ENCODE results near the gene ATP10A.

ATP10A gene

DNA sequence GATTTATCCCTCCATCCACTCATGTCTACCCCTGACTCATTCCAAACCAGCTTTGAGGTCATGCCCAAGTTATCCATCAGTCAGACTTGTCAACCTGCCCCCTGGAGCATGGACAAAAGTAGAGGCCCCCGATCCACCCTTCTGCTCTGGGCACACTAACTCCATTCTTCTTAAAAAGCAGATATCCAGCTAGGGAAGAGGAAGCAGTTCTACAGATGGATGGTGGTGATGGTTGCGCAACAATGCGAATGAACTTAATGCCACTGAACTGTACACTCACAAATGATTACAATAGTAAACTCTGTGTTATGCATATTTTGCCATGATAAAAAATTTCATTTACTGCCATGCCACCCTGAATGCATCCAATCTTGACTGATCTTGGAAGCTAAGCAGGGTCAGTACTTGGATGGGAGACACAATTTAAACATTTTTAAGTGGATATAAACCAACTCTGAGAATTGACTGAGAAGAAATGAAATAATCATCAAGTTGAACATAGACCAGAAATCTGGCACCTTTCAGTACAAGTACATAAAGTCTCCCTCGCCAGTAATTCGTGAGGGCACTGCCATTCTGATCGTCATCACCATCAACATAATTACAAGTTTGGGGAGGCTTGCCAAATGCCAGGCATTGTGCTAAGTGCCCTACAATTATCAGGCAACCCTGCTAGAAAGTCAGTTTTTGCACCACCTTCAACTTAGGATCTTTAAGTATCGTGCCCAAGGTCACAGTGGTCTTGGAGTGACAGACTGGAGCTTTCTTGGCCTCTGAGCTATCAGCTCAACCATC, 124.8 kb downstream of the ATP10A start:
- no peak for DNase-seq (ENCODE audit: low spot score)

DNA sequence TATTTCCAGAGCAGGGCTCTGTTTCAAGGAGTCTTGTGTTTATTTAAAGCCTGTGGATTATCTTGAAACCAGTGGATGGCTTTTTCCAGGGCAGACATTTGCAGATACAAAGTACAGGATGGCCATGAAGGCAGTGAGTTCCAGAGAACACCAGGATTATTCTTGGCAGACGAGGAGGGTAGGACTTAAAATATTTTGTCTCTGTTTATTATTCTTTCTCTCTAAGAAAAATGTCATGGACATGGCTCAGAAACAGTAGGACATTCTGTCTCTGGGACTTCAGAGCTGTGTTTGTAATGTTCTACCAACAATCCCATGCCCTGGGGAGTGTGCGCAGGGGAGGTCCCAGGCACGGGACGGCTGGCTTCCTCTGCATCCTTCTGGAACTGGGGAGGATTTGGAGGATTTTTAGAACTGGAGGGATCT, 125.9 kb downstream of the ATP10A start:
- no peak for DNase-seq (ENCODE audit: low spot score)

DNA sequence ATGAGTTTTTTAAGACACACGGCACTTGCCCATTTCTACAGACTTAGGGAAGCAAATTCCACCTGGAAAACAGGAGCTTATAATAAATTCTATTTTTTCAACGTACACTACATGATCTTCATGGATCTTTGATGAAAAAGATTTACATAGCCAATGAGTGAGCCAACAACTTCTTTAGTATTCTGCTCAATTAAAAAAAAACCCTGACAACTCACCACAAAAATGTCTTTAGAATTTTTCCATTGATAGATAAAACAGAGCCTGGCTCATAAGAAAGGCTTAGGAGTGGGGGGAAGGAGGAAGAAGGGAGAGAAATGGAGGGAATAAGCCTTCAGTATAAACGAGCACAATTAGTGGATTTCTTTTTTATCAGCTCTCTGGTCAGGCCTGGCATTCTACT, 126.7 kb downstream of the ATP10A start:
- no peak for DNase-seq (ENCODE audit: low spot score)

DNA sequence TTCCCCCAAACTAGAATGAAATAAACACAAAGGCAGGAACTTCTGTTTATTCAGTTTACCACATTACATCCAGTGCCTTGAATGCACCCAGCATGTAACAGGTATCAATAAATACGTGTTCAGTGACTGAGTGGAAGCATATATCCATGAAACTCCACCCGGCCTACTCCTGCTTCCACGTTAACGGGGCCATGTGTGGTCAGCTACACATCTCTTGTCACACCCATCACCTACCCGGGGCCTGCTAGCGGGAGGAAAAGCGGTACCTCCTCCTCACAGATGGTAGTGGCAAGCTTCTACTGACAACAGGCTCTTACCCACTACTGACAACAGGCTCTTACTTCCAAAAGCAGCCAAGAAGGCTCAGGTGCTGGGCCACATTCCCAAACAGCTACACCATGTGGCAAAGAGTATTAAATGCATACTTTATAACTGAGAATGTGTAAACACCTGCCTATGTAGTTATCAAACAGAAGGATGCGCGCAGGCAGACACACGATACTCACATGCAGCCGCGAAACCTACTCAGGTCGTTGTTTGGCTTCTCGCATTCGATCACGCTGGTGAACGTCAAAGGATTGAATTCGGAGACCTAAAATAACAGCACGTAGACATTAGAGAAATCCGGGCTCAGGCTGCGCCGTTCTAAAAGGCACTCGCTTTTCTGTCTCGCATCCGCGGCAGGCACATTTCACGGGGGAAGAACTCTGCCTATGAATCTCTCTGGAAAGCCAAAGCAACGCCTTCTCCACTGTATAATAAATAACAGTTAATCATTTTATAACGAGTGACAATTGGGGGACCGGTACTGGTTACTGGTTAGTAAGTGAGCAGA, 127.4 kb downstream of the ATP10A start:
- DNase-seq (ENCODE audit: low spot score): no peak

DNA sequence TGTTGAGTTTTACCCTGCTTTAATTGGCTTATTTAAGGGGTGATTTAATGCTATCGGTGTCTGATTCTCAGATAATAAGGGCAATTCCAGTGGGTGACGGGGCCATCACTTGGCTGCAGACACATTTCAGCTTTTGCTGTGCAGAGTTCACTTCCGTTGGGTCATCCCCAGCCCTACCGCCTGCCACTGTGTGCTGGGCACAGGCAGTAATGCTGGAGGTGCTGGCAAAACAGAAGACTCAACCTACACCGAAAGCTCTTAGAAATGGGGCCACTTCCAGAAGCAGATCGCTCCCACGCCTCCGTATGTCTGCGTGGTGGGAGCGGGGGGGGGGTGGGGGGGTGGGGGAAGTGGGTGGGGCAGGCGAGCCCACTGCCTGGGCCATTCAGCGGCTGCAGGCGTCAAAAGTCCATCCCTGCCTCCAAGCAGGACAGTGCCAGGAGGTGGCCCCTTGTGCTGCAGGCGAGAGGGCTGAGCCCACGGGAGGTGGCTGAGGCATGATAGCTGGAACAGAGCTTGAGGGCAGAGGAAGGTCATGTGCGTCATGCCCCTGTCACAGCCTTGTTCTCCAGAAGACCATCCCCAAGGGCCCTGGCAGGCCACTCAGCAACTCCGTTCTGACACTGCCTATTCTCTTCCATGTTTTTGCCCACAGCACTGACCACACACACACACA, 128.3 kb downstream of the ATP10A start:
- no peak for DNase-seq (ENCODE audit: low spot score)

DNA sequence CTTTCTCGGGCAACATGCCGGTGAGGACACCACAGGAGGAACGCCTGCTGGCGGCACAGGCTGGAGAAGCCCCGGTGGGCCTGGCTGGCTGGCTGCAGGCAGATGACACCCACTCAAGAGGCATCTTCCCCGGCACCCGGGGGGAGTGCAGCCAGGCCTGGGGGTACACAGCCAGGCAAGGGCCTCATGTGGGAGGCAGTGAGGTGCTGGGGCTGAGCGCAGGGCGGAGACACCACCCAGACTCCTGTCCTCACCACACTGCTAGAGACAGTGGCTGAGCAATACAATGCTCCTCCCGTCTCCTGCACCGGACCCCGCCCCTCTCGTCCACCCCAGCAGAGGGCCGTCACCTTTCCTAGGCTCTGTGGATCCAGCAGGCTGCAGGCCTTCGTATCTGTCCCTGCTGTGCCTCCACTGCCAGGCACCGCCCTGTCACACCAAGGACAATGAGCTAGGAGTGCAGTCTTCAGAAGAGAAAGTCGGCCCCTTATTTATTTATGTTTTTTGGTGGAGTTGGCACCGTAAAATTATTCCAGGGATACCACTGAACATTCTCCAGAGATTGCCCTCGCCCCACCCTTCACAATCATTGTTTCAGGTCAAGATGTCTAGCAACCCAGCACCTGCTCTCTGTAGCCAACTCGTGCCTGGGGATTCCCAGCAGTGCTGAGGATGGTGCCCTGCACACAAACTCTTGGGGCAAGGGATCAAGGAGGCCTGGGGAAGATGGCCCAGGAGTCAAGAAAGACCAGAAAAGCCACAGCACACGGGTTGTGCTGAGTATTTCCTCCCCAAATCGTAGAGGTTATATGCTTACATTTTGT, 129.1 kb downstream of the ATP10A start:
- no peak for DNase-seq (ENCODE audit: low spot score)

DNA sequence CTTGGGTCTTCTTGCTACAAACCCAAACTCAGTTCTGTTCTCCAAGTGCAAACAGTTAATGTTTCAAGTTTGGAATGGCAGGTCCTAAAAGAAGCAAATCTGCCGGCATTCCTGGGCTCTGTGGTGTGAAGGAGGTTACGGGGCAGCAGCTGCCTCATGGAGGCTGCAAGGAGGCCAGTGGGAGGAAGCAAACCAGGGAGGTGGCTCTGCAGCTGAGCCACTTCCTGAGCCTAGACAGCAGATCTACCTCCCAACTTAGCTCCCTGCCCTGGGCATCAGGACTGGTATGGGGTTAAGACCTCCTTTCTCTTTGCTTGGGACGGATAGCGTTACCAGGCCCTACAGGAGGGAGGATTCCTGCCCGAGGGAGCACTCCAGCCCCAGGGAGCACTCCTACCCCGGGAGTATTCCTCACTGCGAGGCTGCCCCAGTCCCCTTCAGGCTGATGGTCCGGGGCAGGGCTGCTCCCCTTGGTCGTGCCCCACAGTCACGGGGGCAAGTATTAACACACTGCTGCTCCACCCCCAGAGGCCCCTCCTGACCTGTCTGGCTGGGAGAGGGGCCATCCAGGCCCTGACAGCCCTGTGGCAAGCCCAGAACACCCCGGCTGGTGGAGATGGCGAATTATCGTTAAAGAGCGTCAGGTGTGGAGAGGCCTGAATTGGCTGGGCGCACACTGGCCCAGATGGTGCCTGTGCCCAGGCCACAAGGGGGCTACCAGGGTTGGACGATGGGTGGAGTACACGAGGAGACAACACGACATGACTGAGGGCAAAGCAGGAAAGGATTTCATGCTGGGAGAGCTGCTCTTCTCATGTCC, 129.9 kb downstream of the ATP10A start:
- DNase-seq (ENCODE audit: low spot score): no peak

DNA sequence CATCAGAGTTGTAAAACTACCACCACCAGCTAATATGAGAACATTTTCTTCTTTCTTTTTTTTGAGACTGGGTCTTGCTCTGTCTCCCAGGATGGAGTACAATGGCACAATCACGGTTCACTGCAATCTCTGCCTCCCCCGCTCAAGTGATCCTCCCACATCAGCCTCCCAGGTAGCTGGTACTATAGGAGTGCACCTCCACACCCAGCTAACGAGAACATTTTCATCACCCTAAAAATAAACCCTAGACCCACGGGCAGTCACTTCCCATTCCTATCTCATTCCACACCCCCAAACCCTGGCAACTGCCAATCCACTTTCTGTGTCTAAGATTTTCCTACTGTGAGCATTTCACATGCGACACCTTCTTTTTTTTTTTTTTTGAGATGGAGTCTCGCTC, 130.9 kb downstream of the ATP10A start:
- no peak for DNase-seq (ENCODE audit: low spot score)

DNA sequence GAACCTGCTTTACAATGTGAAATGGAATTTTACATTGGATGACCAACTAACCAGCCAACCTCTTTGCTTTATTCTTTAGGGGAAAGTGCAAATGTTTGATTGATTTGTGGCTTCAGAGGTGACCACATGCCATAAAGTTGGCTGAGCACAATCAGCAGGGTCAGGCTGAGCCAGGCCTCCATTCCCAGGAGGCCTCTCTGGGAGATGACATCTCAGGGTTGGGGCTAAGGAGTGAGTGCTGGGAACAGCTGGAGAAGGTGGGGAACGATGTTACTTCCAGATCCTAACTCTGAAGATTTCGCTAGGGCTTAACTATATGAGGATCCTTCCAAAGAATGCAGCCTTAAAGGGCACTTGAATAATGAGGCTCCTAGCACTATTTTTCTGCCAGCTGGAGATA, 131.7 kb downstream of the ATP10A start:
- no peak for DNase-seq (ENCODE audit: low spot score)

DNA sequence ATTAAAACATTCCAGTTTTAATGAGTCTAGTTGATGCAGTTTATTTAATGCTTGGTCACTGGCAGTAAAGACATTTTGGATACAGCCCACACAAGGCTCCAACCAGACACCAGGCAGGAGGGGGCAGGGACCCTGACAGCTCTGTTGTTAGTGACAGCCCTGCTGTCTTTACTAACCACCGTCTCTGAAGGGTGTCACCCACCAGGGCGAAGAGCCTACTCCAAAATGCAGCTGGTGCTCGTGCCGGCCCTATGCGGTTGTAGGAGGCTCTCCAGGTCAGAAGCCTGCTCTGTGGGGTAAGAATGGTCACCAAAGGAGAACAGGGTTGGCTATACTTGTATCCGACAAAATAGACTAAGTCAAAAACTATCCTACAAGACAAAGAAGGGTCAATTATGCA, 132.2 kb downstream of the ATP10A start:
- DNase-seq (ENCODE audit: low spot score): no peak

DNA sequence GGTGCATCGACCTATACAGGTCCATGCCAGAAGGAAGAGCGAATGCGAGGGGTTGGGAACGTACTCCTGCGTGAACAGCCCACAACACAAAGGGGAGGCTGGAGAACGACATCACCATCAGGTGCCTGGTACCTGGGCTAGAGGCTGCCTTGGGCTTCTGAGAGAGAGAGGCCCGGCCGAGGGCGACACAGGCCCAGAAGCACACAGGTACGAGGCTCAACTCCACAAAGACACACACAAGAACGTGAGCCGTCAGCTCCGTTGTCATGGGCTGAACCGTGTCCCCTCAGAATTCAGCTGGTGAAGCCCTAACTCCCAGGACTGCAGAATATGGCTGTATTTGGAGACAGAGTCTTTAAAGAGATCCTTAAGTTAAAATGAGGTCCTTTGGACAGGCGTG, 134.3 kb downstream of the ATP10A start:
- no peak for DNase-seq (ENCODE audit: low spot score)

DNA sequence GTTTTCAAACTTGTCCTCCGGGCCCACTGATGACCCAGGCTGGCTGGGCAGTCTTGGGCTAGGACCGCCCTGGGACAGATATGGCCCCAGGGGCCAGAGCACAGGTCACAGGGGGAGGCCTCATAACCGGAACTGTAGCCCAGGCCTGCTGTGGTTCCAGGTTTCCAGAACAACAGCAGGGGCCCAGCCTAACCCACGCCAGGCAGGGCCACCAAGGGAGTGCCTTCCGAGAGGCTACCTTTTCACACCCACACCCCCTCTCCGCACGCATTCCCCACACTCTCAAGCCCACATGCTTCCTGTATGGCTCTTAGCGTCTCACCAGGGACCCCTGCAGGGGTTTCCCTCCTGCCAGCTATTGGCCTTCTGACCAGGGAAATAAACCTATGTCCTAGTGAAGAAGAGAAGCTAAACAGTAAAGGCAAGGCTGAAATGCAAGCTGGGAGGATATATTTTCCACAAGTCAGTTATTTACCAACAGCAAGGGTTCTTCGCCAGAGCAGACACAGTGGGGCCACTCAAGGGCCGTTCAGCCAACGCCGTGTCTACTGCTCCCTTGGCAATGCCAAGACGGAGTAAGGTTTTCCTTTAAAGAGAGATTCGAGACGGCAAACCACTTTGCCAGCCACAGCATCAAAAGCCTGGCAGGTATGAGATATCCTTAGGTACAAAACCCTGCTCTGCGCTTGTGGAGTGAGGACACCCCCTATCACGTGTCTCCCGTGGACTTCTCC, 135.1 kb downstream of the ATP10A start:
- no peak for DNase-seq (ENCODE audit: low spot score)

DNA sequence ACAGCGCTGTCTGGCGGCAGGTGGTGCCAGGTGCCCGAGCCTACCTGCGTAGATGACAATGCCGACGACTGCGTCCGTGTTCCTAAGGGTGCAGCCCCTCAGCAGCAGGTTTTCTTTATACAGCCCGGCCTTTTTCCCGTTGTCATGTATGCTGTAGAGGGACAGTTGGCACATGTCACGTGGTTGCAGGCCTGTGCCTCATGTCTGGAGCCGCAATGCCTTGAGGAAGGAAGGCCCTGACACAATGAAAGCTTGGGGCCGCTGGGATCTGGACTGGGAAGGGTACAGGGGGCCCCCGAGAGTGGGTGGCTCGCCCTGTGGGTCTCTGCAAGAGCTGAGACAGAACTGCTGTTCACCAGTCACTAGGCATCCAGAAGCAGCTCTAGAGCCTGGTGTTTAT, 136.0 kb downstream of the ATP10A start:
- no peak for DNase-seq (ENCODE audit: low spot score)

DNA sequence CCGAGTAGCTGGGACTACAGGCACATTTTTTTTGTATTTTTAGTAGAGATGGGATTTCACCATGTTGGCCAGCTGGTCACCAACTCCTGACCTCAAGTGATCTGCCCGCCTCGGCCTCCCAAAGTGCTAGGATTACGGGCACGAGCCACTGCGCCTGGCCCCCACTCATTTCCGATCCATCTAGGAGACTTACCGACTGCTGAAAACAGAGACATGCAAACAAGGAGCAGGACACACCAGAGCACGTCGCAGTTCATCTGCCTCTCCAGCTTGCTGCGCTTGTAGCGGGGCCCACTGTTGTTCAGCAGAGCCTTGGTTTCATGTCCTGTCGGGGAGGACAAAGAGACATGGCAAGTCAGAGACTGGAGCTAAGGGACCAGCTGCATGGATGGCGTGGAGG, 137.4 kb downstream of the ATP10A start:
- no peak for DNase-seq (ENCODE audit: low spot score)

DNA sequence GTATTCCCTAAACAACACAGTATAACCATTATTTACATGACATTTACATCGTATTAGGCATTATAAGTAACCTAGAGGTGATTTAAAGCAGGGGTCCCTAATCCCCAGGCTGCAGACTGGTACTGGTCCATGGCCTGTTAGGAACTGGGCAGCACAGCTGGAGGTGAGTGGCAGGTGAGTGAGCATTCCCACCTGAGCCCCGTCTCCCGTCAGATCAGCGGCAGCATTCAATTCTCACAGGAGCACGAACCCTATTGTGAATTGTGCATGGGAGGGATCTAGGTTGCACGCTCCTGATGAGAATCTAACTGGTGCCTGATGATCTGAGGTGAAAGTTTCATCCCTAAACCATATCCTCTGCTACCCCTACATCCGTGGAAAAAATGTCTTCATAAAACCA, 138.2 kb downstream of the ATP10A start:
- no peak for DNase-seq (ENCODE audit: low spot score)

DNA sequence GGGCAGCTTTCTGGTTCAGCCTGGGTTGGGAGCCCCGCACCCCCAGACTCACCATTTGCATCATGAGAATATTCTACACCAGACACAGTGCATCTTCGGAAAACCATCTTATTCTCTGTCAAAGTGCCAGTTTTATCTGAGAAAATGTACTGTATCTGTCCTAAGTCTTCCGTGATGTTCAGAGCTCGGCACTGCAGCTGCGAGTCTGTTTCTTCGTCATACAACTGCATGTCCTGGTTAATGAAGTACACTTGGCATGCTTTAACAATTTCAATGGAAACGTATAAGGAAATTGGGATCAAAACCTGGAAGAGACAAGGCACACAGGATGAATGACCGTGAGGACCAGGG, 141.5 kb downstream of the ATP10A start:
- DNase-seq (ENCODE audit: low spot score): no peak

DNA sequence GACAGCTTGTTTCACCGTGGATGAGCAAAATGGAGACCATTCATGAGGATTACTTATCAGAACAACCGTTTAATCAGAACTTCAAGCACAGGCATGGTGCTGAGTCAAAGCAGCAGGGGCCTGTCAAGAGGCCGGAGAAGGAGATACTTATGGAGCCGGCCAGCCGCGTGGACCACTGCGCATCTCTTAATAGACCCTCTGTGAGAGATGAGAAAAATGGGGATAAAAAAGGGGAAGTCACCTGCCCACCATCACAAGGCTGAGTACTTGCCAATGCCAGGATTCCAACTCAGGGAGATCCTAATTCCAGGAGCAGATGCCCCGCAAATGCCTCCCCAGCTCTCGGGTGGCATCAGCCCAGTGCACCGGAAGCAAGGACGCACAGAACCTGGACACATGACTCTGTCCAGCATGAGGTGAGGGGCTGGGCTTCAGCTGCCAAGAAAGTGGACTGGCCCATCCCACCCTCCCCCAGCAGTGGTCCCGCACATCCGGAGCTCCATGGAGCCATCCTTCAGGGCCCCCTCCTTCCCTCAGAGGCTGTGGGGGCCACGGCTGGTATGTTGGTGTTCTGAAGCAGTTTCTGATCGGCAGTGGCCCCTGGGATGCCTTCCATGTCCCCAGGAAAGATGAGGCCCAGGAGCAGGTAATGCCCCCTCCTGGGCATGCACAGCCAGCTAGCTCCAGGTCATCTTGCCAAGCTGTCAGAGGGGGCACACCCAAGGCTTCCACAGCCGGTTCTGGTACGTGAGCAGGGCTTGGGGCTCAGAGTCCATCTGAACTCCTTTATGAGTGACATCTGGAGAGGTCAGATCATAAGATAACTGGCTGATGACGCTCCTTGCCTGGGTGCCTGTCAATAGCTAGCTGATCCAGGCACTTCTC, 143.8 kb downstream of the ATP10A start:
- no peak for DNase-seq (ENCODE audit: low spot score)

DNA sequence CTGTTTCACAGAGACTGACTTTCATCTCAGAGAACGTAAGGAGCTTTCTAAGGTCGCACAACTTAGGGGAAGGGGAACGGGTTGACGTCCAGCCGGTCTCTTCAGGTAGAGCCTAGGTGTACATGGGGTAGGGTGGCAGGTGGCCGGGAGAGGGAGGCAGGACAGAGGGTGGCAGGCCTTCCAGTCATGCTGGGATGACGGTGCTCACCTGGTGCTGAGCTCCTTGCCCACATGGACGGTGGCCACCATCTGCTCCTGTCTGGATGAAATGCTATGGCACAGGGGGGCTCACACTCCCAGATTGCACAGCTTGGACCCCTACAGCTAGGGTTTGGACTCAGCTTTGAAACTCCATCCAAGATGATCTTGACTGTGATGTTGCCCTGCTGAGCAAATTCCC, 144.5 kb downstream of the ATP10A start:
- DNase-seq (ENCODE audit: low spot score): no peak

DNA sequence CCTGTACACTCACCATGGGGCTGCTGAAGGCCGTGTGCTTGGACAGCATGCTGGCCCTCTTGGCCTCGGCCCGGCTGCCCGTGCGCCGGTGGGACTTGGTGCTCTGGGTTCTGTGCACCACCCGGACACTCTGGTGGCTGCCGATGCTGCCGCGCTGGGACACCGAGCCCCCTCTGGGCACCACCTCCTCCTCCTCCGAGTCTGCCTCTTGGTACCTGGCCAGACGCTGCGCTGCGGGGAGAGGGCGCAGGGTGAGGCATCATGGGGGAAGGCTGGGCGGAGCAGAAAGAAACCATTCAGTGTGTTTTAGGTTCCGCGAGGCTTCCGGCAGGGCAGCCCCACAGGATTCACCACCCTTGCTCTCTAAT, 145.0 kb downstream of the ATP10A start:
- no peak for DNase-seq (ENCODE audit: low spot score)
